Mesendoderm (in vitro differentiated cells): Measurements from ENCODE around the gene SLC5A5.

Source experiments
- DNase-seq: peaks from one replicate; pipeline ENCODE4 v3.0.0; 2013
- H2AK5ac ChIP-seq: 2 replicates; pipeline ENCODE4 v1.6.1; 2013; ENCODE audit warnings: low read length, inconsistent platforms
- H2BK120ac ChIP-seq: 2 replicates; pipeline ENCODE4 v1.6.1; 2013; ENCODE audit warnings: low read depth, mild to moderate bottlenecking, low read length, moderate library complexity, mixed read lengths
- H2BK15ac ChIP-seq: replicated peaks from 2 replicates; pipeline ENCODE4 v1.6.1; 2013; ENCODE audit warnings: low read depth, mild to moderate bottlenecking, moderate library complexity
- H2BK5ac ChIP-seq: 2 replicates; pipeline ENCODE4 v1.6.1; 2013; ENCODE audit warnings: low read length, inconsistent platforms
- H3K18ac ChIP-seq: 2 replicates; pipeline ENCODE4 v1.6.1; 2013; ENCODE audit warnings: mild to moderate bottlenecking, low read length, mixed read lengths
- H3K23ac ChIP-seq: one replicate; pipeline ENCODE4 v1.6.1; 2013; ENCODE audit warnings: low read length
- H3K27ac ChIP-seq: 2 replicates; pipeline ENCODE4 v1.5.1; 2013; ENCODE audit warnings: low read depth, mild to moderate bottlenecking, inconsistent platforms, low read length, moderate library complexity
- H3K27me3 ChIP-seq: 2 replicates; pipeline ENCODE4 v1.6.1; 2013; ENCODE audit warnings: low read length, control low read depth, mild to moderate bottlenecking, inconsistent platforms; ENCODE audit not compliant: insufficient read depth, poor library complexity
- H3K36me3 ChIP-seq: 2 replicates; pipeline ENCODE4 v1.6.1; 2013; ENCODE audit warnings: low read length, inconsistent platforms; ENCODE audit not compliant: control insufficient read depth, insufficient read depth
- H3K4ac ChIP-seq: one replicate; pipeline ENCODE4 v1.6.1; 2013; ENCODE audit warnings: low read depth, mild to moderate bottlenecking, low read length, moderate library complexity
- H3K4me1 ChIP-seq: 2 replicates; pipeline ENCODE4 v1.6.1; 2013; ENCODE audit warnings: low read depth, low read length, inconsistent platforms; ENCODE audit not compliant: control insufficient read depth
- H3K4me2 ChIP-seq: 2 replicates; pipeline ENCODE4 v1.6.1; 2013; ENCODE audit warnings: low read length
- H3K4me3 ChIP-seq: 2 replicates; pipeline ENCODE4 v1.5.1; 2013; ENCODE audit warnings: mild to moderate bottlenecking, low read length
- H3K56ac ChIP-seq: one replicate; pipeline ENCODE4 v1.6.1; 2013; ENCODE audit warnings: low read length
- H3K79me1 ChIP-seq: 2 replicates; pipeline ENCODE4 v1.6.1; 2013; ENCODE audit warnings: low read length, inconsistent platforms
- H3K79me2 ChIP-seq: 2 replicates; pipeline ENCODE4 v1.6.1; 2013; ENCODE audit warnings: mild to moderate bottlenecking, low read length; ENCODE audit not compliant: control insufficient read depth, insufficient read depth
- H3K9ac ChIP-seq: 2 replicates; pipeline ENCODE4 v1.6.1; 2013; ENCODE audit warnings: low read length, inconsistent platforms
- H4K5ac ChIP-seq: one replicate; pipeline ENCODE4 v1.6.1; 2013; ENCODE audit warnings: low read length
- H4K8ac ChIP-seq: one replicate; pipeline ENCODE4 v1.6.1; 2013; ENCODE audit warnings: low read depth, mild to moderate bottlenecking, control low read depth, low read length, moderate library complexity
- WGBS: extraction: QIAGEN DNeasy Blood & Tissue Kit; methylation state at CpG from one replicate; pipeline ENCODE4 v1.1.7; 2013; ENCODE audit warnings: low lambda C conversion rate, missing lambda C conversion rate; ENCODE audit not compliant: insufficient coverage; ENCODE audit errors: extremely low coverage; 5-methylcytosine and 5-hydroxymethylcytosine counted together

SLC5A5 gene

GRCh38 chr19:17936379-17936778, 64.6 kb downstream of the SLC5A5 start:
- H3K36me3 ChIP-seq = peaks cover 2% of the 10 kb centered on the region
- peaks cover 2% of the 10 kb centered on the region for H3K4me1 ChIP-seq
- H4K8ac ChIP-seq = no peak overlapping the region
- H3K56ac ChIP-seq = no peak overlapping the region
- H3K79me1 ChIP-seq = peaks cover 7% of the 10 kb centered on the region
- no peak for DNase-seq
- no peak overlapping the region for H2AK5ac ChIP-seq
- H3K27ac ChIP-seq = no peak overlapping the region
- no peak overlapping the region for H3K18ac ChIP-seq
- no CpG with 5 or more reads among the region's 21 CpGs for WGBS
- no peak overlapping the region for H3K23ac ChIP-seq
- no peak overlapping the region for H3K9ac ChIP-seq
- H4K5ac ChIP-seq = no peak overlapping the region
- H3K4ac ChIP-seq = no peak overlapping the region
- no peak overlapping the region for H2BK5ac ChIP-seq
- H3K27me3 ChIP-seq = no peaks in the 10 kb centered on the region
- H3K79me2 ChIP-seq = peaks cover 7% of the 10 kb centered on the region
- H3K4me3 ChIP-seq = no peak overlapping the region
- no peak overlapping the region for H2BK120ac ChIP-seq
- H3K4me2 ChIP-seq = no peak overlapping the region
- H2BK15ac ChIP-seq = no peak overlapping the region

GRCh38 chr19:17937371-17937900, 65.7 kb downstream of the SLC5A5 start:
- Histone ChIP-seq H3K4me1 (no peaks in the 10 kb centered on the region), H2BK5ac (no peak overlapping the region), H3K27me3 (no peaks in the 10 kb centered on the region), H3K9ac (no peak overlapping the region), H3K18ac (no peak overlapping the region), H2BK120ac (no peak overlapping the region), H3K79me1 (peaks cover 7% of the 10 kb centered on the region), H2BK15ac (no peak overlapping the region), H3K4me2 (no peak overlapping the region), H4K8ac (no peak overlapping the region), H3K4ac (no peak overlapping the region), H3K4me3 (no peak overlapping the region), H3K27ac (no peak overlapping the region), H3K79me2 (peaks cover 7% of the 10 kb centered on the region), H3K56ac (no peak overlapping the region), H3K23ac (no peak overlapping the region), H3K36me3 (peaks cover 2% of the 10 kb centered on the region), H4K5ac (no peak overlapping the region), H2AK5ac (no peak overlapping the region)
- DNase-seq = no peak
- no CpG with 5 or more reads among the region's 9 CpGs for WGBS

GRCh38 chr19:17938092-17938845, 66.5 kb downstream of the SLC5A5 start:
- Histone ChIP-seq H3K79me1 (peaks cover 6% of the 10 kb centered on the region), H2BK120ac (no peak overlapping the region), H3K4me3 (no peak overlapping the region), H3K4me1 (no peaks in the 10 kb centered on the region), H3K23ac (no peak overlapping the region), H2BK5ac (no peak overlapping the region), H2BK15ac (no peak overlapping the region), H4K5ac (no peak overlapping the region), H3K56ac (no peak overlapping the region), H3K4me2 (no peak overlapping the region), H3K4ac (no peak overlapping the region), H3K27me3 (no peaks in the 10 kb centered on the region), H3K9ac (no peak overlapping the region), H3K36me3 (peaks cover 2% of the 10 kb centered on the region), H2AK5ac (no peak overlapping the region), H4K8ac (no peak overlapping the region), H3K79me2 (peaks cover 6% of the 10 kb centered on the region), H3K27ac (no peak overlapping the region), H3K18ac (no peak overlapping the region)
- peak; percentile 74 for DNase-seq
- no CpG with 5 or more reads among the region's 7 CpGs for WGBS

- no CpG with 5 or more reads among the region's 17 CpGs for WGBS
Measured at GRCh38 chr19:17942181-17942580, 70.4 kb downstream of the SLC5A5 start.

GRCh38 chr19:17942582-17943273, 71.0 kb downstream of the SLC5A5 start:
- Histone ChIP-seq H2AK5ac (no peak overlapping the region), H3K56ac (peak overlapping the region; percentile 82), H2BK5ac (no peak overlapping the region), H3K9ac (peak overlapping the region; percentile 66), H4K8ac (no peak overlapping the region), H2BK120ac (no peak overlapping the region), H4K5ac (no peak overlapping the region), H3K27me3 (no peaks in the 10 kb centered on the region), H3K27ac (no peak overlapping the region), H3K36me3 (peaks cover 2% of the 10 kb centered on the region), H3K79me2 (no peaks in the 10 kb centered on the region), H3K23ac (no peak overlapping the region), H3K4me2 (peak overlapping the region; percentile 36), H2BK15ac (no peak overlapping the region), H3K4me3 (no peak overlapping the region), H3K4ac (no peak overlapping the region), H3K4me1 (no peaks in the 10 kb centered on the region), H3K18ac (no peak overlapping the region), H3K79me1 (no peaks in the 10 kb centered on the region)
- peak; percentile 63 for DNase-seq
- no CpG with 5 or more reads among the region's 41 CpGs for WGBS

More at GRCh38 chr19:17942181-17942580, 70.4 kb downstream of the SLC5A5 start:
- Histone ChIP-seq H3K27ac (no peak overlapping the region), H3K4ac (no peak overlapping the region), H3K4me1 (no peaks in the 10 kb centered on the region), H3K4me2 (no peak overlapping the region), H2BK15ac (no peak overlapping the region), H2AK5ac (no peak overlapping the region), H3K56ac (peak overlapping the region; percentile 82), H3K79me2 (no peaks in the 10 kb centered on the region), H3K23ac (peak overlapping the region; percentile 85), H3K18ac (no peak overlapping the region), H2BK5ac (no peak overlapping the region), H2BK120ac (no peak overlapping the region), H4K5ac (no peak overlapping the region), H3K27me3 (no peaks in the 10 kb centered on the region), H3K36me3 (peaks cover 2% of the 10 kb centered on the region), H3K79me1 (no peaks in the 10 kb centered on the region), H3K9ac (peak overlapping the region; percentile 66), H4K8ac (no peak overlapping the region), H3K4me3 (no peak overlapping the region)
- DNase-seq = no peak
